GM12892 (cell line): ENCODE data around the gene PRR12.

Experiments
- DNase-seq: peaks from one replicate; pipeline ENCODE4 v3.0.0; 2011; ENCODE audit not compliant: insufficient read length
- FAIRE-seq: peaks from 2 replicates; lab custom pipeline; 2011; peaks lifted over from hg19 to GRCh38; lab: Jason Lieb, UNC
- POLR2A ChIP-seq: IDR thresholded peaks from 2 replicates; pipeline ENCODE4 v1.6.1; 2011; ENCODE audit warnings: low read depth, low read length, control low read depth
- POLR2AphosphoS5 ChIP-seq: IDR thresholded peaks from 2 replicates; pipeline ENCODE4 v1.6.1; 2011; ENCODE audit warnings: low read depth, low read length, control low read depth
- TAF1 ChIP-seq: IDR thresholded peaks from 2 replicates; pipeline ENCODE4 v1.6.1; 2011; ENCODE audit warnings: low read depth, mild to moderate bottlenecking, control low read depth, low read length, borderline replicate concordance

Gene PRR12

DNA sequence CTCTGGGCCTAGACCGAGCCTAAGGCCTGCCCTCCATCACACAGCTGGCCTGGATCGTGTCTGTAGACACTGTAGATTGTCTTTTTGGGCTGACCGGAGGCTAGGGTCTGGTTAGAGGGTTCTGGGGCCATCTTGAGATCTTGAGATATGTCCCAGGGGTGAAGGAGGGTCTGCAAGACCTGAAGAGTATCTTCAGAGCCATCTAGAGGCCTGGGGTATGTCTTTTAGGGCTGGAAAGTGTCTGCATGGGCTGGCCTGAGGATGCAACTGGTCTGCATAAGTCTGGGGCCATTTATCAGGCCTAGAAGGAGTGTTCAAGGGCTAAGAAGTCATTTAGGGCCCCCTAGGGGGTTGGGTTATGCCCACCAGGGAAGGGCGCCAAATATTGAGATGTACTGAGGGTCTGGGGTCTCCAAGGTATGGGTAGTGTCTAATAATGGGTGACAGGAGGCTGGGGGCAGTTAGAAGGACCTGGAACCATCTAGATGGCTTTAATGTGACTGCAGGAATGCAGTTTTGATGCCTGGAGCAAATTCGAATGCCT is 51.6 kb downstream of the PRR12 start:
- DNase-seq (no peak), FAIRE-seq (peak; percentile 72)
- no peak for TF ChIP-seq TAF1
- TF ChIP-seq POLR2AphosphoS5 = no peak
- no peak for TF ChIP-seq POLR2A

DNA sequence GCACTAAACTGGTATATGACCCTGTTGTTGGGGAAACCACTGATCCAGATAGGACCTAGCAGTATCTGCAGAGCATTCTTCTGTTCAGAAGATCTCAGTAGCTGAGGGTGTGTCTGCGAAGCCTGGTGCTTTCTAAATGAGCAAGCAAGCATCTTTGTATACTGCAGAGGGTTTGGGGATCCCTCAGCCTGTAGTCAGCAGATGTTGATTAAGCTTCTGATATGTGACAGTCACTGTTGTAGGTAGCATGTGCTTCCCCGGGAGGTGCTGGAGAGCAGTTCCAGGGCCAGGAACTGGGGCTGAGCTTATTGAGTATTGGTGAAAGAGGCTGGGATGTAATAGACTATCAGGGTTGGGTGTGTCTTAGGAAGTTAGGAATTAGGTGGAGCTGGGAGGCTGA is 52.5 kb downstream of the PRR12 start:
- peak; percentile 38 for FAIRE-seq
- TF ChIP-seq POLR2AphosphoS5 = no peak
- no peak for TF ChIP-seq POLR2A
- no peak for TF ChIP-seq TAF1

DNA sequence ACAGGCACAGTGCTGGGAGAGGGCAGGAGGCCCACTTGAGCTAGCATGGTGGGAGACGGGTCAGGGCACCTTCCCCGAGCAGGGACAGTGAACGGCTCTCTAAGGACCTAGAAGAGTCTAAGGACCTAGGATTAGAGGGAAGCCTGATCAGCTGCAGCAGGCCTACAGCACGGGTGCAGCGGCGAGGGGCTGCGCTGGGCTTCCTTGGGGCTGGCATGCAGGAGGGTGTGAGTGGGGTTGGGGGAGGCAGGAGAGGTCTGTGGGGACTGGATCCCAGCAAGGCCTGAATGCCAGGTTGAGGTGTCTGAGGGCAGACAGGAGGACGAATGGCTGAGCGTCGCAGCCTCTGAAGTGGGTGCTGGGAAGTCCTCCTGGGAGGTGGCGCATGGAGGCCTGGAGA is 54.6 kb downstream of the PRR12 start:
- DNase-seq = no peak
- FAIRE-seq = no peak

More for the DNA sequence above, 52.5 kb downstream of the PRR12 start:
- DNase-seq = no peak

DNA sequence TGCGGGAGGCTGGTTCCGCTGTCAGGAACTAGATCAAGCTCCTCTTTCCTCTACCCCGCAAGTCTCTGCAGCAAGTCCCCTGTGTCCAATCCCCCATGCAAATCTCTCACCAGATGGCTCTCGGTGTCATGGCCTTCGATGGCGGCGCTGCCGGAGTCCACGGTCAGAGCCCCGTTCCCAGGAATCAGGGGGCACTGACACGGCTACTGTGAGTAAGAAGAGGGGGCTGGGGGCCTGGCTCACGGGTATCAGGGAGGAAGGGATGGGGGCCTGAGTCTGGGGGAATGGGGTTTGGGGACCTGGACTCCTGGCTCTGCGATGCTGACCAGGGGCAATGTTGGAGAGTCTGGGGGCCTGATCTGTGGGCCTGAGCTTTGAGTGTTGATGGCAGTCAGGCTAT is 55.0 kb downstream of the PRR12 start:
- no peak for FAIRE-seq

More for the DNA sequence above, 54.6 kb downstream of the PRR12 start:
- TF ChIP-seq POLR2A (no peak), TAF1 (no peak), POLR2AphosphoS5 (no peak)

DNA sequence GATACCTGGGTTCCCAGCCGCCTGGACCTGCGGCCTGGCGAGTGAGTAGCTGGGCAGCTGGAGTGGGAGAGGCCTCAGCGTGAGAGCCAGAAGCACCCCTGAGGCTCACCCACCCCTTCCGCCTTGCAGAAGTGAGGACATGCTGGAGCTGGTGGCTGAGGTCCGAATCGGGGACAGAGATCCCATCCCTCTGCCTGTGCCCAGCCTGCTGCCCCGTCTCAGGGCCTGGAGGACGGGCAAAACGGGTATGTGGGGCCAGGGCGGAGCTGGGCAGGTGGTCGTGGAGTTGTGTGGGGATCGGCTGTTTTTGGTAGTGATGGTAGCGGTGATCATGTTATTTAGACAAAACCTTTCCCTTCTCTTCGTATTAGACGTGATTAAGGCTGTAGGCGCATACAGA is 55.6 kb downstream of the PRR12 start:
- FAIRE-seq = no peak
- DNase-seq = no peak
- TF ChIP-seq POLR2AphosphoS5 (no peak), POLR2A (no peak), TAF1 (no peak)

More for the DNA sequence above, 55.0 kb downstream of the PRR12 start:
- DNase-seq = no peak
- TF ChIP-seq POLR2AphosphoS5 (no peak), POLR2A (no peak), TAF1 (no peak)

DNA sequence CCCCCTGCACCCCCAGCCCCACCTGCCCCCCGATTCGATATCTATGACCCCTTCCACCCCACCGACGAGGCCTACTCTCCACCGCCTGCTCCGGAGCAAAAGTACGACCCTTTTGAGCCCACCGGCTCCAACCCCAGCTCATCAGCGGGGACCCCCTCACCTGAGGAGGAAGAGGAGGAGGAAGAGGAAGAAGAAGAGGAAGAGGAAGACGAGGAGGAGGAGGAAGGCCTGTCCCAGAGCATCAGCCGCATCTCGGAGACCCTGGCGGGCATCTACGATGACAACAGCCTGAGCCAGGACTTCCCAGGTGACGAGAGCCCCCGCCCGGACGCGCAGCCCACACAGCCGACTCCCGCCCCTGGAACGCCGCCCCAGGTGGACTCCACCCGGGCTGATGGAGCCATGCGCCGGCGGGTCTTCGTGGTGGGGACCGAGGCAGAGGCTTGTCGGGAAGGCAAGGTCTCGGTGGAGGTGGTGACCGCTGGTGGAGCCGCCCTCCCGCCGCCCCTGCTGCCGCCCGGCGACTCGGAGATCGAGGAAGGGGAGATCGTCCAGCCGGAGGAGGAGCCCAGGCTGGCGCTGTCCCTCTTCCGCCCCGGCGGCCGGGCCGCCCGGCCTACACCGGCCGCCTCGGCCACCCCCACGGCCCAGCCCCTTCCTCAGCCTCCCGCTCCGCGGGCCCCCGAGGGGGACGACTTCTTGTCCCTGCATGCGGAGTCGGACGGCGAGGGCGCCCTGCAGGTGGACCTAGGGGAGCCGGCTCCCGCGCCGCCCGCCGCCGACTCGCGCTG is 60.2 kb downstream of the PRR12 start:
- FAIRE-seq (no peak), DNase-seq (no peak)
- TF ChIP-seq TAF1 = no peak
- TF ChIP-seq POLR2A = no peak
- TF ChIP-seq POLR2AphosphoS5 = no peak

DNA sequence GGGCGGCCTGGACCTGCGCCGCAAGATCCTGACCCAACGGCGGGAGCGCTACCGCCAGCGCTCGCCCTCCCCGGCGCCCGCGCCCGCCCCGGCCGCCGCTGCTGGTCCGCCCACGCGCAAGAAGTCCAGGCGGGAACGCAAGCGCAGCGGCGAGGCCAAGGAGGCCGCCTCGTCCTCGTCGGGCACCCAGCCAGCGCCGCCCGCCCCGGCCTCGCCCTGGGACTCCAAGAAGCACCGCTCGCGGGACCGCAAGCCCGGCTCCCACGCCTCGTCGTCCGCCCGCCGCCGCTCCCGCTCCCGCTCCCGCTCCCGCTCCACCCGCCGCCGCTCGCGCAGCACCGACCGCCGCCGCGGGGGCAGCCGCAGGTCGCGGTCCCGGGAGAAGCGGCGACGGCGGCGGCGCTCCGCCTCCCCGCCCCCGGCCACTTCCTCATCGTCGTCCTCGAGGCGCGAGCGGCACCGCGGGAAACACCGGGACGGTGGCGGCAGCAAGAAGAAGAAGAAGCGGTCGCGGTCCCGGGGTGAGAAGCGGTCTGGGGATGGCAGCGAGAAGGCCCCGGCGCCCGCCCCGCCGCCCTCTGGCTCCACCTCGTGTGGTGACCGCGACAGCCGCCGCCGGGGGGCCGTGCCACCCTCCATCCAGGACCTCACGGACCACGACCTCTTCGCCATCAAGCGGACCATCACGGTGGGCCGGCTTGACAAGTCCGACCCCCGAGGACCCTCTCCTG is 61.0 kb downstream of the PRR12 start:
- DNase-seq = no peak
- no peak for FAIRE-seq
- TF ChIP-seq TAF1 (no peak), POLR2AphosphoS5 (no peak), POLR2A (no peak)

DNA sequence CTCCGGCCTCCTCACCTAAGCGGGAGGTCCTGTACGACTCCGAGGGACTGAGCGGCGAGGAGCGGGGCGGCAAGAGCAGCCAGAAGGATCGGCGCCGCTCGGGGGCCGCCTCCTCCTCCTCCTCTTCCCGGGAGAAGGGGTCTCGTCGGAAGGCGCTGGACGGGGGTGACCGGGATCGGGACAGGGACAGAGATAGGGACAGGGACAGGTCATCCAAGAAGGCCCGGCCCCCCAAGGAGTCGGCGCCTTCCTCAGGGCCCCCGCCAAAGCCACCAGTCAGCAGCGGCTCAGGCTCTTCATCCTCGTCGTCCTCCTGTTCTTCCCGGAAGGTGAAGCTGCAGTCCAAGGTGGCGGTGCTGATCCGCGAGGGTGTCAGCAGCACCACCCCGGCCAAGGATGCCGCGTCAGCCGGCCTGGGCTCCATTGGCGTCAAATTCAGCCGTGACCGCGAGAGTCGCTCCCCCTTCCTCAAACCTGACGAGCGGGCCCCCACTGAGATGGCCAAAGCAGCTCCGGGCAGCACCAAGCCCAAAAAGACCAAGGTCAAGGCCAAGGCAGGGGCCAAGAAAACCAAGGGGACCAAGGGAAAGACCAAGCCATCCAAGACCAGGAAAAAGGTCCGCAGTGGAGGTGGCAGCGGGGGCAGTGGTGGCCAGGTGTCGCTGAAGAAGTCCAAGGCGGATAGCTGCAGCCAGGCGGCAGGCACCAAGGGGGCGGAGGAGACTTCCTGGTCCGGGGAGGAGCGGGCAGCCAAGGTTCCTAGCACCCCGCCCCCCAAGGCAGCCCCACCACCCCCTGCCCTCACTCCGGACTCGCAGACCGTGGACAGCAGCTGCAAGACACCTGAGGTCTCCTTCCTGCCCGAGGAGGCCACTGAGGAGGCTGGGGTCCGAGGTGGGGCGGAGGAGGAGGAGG is 61.8 kb downstream of the PRR12 start:
- DNase-seq (no peak), FAIRE-seq (no peak)
- TF ChIP-seq POLR2A = no peak

DNA sequence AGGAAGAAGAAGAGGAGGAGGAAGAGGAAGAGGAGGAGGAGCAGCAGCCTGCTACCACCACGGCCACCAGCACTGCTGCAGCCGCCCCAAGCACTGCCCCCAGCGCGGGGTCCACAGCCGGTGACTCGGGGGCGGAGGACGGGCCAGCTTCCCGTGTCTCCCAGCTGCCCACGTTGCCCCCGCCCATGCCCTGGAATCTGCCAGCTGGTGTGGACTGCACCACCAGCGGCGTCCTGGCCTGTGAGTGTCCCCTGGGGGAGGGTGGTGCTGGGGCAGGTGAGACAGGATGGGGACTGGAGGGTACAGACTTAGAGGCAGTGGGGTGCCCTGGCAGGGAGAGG is 62.5 kb downstream of the PRR12 start:
- TF ChIP-seq POLR2A = no peak
- no peak for TF ChIP-seq TAF1
- TF ChIP-seq POLR2AphosphoS5 = no peak
- FAIRE-seq = no peak
- no peak for DNase-seq

DNA sequence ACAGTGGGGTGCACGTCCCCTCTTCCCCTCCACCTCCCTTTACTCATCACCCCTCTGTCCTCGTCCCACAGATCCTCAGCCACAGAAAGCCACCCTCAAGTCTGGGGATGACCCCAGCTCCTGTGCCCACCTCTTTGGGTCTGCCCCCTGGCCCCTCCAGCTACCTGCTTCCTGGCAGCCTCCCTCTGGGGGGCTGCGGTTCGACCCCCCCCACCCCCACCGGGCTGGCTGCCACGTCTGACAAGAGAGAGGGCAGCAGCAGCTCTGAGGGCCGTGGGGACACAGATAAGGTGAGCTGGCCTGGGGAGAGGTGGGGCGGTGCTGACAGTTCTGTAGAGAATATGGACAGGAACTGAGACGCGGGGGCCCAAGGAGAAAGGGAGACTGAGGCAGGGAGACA is 63.6 kb downstream of the PRR12 start:
- no peak for DNase-seq
- no peak for FAIRE-seq
- TF ChIP-seq POLR2AphosphoS5 (no peak), TAF1 (no peak), POLR2A (no peak)

DNA sequence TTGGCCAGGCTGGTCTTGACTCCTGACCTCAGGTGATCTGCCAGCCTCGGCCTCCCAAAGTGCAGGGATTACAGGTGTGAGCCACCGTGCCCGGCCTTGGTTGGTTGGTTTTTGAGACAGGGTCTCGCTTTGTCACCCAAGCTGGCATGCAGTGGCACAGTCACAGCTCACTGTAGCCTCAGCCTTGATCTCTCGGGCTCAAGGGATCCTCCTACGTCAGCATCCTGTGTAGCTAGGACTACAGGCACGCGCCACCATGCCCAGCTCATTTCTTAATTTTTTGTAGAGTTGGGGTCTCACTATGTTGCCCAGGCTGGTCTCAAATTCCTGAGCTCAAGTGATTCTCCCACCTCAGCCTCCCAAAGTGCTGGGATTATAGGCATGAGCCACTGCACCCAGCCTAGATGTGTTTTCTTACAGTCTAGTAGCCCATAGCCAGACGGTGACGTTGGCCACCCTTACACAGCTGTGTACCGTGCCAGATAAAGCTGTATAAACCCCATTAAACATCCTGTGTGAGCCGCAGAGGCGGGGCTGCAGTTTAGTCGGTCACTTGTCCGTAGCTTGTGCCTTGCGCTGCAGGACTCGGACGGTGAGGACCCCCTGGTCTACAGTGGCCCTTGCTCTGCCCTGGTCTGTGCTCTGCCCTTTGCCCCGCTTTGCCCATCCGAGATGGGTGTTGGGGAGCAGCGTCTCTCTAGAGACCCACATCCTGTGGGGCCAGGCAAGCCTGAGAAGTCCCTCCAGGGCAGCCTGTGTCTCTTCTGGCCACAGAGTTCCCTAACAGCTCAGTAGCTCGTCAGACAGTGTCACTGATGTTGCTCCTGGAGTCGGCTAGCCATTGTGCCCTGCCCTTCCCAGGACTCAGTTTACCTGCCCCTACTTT is 64.8 kb downstream of the PRR12 start:
- DNase-seq (no peak), FAIRE-seq (no peak)
- TF ChIP-seq POLR2AphosphoS5 (no peak), POLR2A (no peak), TAF1 (no peak)
